HG02840 (cell line): Measurements from ENCODE around the gene DUSP8.

ENCODE experiments used
- ATAC-seq: cut with Tn5 transposase; IDR thresholded peaks from one replicate; pipeline ENCODE4 v1.9.1; 2021; ENCODE audit warnings: mild to moderate bottlenecking, moderate library complexity, moderate number of reproducible peaks; ENCODE audit not compliant: unreplicated experiment, low FRiP score

DUSP8 gene

GRCh38 chr11:1566381-1567051 is 5.6 kb downstream of the DUSP8 start:
- no peak for ATAC-seq

- no peak for ATAC-seq
These were observed 6.2 kb downstream of the DUSP8 start for GRCh38 chr11:1565904-1566247.

- ATAC-seq: no peak
These were observed 6.7 kb downstream of the DUSP8 start for GRCh38 chr11:1565173-1565903.

- ATAC-seq: no peak
These were observed 7.4 kb downstream of the DUSP8 start for GRCh38 chr11:1564535-1565172.

GRCh38 chr11:1563697-1564534 is 8.2 kb downstream of the DUSP8 start:
- ATAC-seq: no peak

- ATAC-seq: no peak
These were observed 8.9 kb downstream of the DUSP8 start for GRCh38 chr11:1563149-1563638.

GRCh38 chr11:1562469-1563148 is 9.5 kb downstream of the DUSP8 start:
- ATAC-seq: no peak

- no peak for ATAC-seq
These were observed 10.1 kb downstream of the DUSP8 start for GRCh38 chr11:1561955-1562354.

GRCh38 chr11:1561266-1561665 is 10.8 kb downstream of the DUSP8 start:
- no peak for ATAC-seq

- ATAC-seq: no peak
These were observed 11.3 kb downstream of the DUSP8 start for GRCh38 chr11:1560649-1561251.

- no peak for ATAC-seq
These were observed 11.9 kb downstream of the DUSP8 start for GRCh38 chr11:1560002-1560648.

GRCh38 chr11:1559111-1559951 is 12.7 kb downstream of the DUSP8 start:
- ATAC-seq: no peak

GRCh38 chr11:1558775-1559110 is 13.3 kb downstream of the DUSP8 start:
- no peak for ATAC-seq

GRCh38 chr11:1557904-1558774 is 13.9 kb downstream of the DUSP8 start:
- ATAC-seq: no peak

- ATAC-seq: no peak
These were observed 14.8 kb downstream of the DUSP8 start for GRCh38 chr11:1557051-1557884.

- ATAC-seq: no peak
These were observed 15.7 kb downstream of the DUSP8 start for GRCh38 chr11:1556278-1556902.
